ENCODE data around the gene OR2J3. TPM values are rescaled to one million over a fixed set of nuclear protein-coding genes. Genes with fewer than 3 reads are reported as not detected.

Gene OR2J3
- total RNA-seq (2016; rRNA removed; fragmentation: Illumina TruSeq; extraction: Trizol), result not detected in 2 replicates
- not detected in 2 replicates for total RNA-seq (2016; cell fraction: cytosol; rRNA removed; fragmentation: Illumina TruSeq; extraction: Trizol; ENCODE audit: low read depth)
- not detected in 2 replicates for total RNA-seq (2016; cell fraction: insoluble cytoplasmic fraction; rRNA removed; fragmentation: Illumina TruSeq; extraction: Trizol)
- total RNA-seq (2016; cell fraction: membrane; rRNA removed; fragmentation: Illumina TruSeq; extraction: Trizol), result not detected in 2 replicates
- total RNA-seq (2016; cell fraction: nucleus; rRNA removed; fragmentation: Illumina TruSeq; extraction: Trizol), result 0.31 and 0.34 TPM in 2 replicates
- 0.46 and 0.70 TPM in 2 replicates for polyA plus RNA-seq (2011; rRNA removed)
- 0.05 and 0.23 TPM in 2 replicates for polyA plus RNA-seq (2011; cell fraction: cytosol; rRNA removed)
- polyA plus RNA-seq (2011; cell fraction: nucleus; rRNA removed), result 2.4 and 2.5 TPM in 2 replicates
- polyA plus RNA-seq (2012), result 0.17 TPM in 1 of 2 replicates, not detected in the other
- not detected in 2 replicates for polyA plus RNA-seq (2016; cell fraction: cytosol; fragmentation: Illumina TruSeq; extraction: Trizol; ENCODE audit: low read depth)
- polyA plus RNA-seq (2016; cell fraction: insoluble cytoplasmic fraction; fragmentation: Illumina TruSeq; extraction: Trizol; ENCODE audit: low read depth), result not detected in 2 replicates
- polyA plus RNA-seq (2016; cell fraction: membrane; fragmentation: Illumina TruSeq; extraction: Trizol; ENCODE audit: low read depth), result not detected in 2 replicates
- polyA plus RNA-seq (2016; cell fraction: nucleus; fragmentation: Illumina TruSeq; extraction: Trizol; ENCODE audit: insufficient read depth, low read depth), result not detected in 2 replicates
- 13.5 TPM in 1 of 2 replicates, not detected in the other for polyA minus RNA-seq (2011; rRNA and poly(A)+ RNA removed; ENCODE audit: low replicate concordance)
- not detected in 2 replicates for polyA minus RNA-seq (2011; cell fraction: cytosol; rRNA and poly(A)+ RNA removed)
- 9.8 and 17.3 TPM in 2 replicates for polyA minus RNA-seq (2011; cell fraction: nucleus; rRNA and poly(A)+ RNA removed)
- Bru-seq, nascent RNA, result percentile 27 among the genes with signal in this experiment
- BruChase-seq, experiment 1, labeled RNA remaining after a 6-hour chase, result percentile 38 among the genes with signal in this experiment
- BruChase-seq, experiment 2, labeled RNA remaining after a 2-hour chase, result percentile 41 among the genes with signal in this experiment
- long read RNA-seq, experiment 1, result 0 reads
- long read RNA-seq, experiment 2, result 0 reads

- 0% methylated on average over 1 of the region's 1 CpG for WGBS (ENCODE audit: low lambda C conversion rate)
- no peak within 1 kb of the TSS for H3K9ac ChIP-seq (ENCODE audit: insufficient read depth, low read depth, low read length)
- DNase-seq (ENCODE audit: low spot score), result no peak
- no peaks in the 10 kb centered on the region for H3K79me2 ChIP-seq (ENCODE audit: insufficient read depth, low read length)
- no peak for FAIRE-seq
- H3K9me3 ChIP-seq (ENCODE audit: low read length), result no peaks in the 10 kb centered on the region
- in situ Hi-C loops (cut with HindIII; ENCODE audit: extremely low pct_ligation_motif_present, low pct_unique_long_range_greater_than_20kb), result no loop called here
- no peaks in the 10 kb centered on the region for H3K27me3 ChIP-seq (ENCODE audit: control insufficient read depth in 1 of 2, insufficient read depth in 2 of 2, low read length in 2 of 2)
- no peak for ATAC-seq
- no peak within 1 kb of the TSS for H2AFZ ChIP-seq (ENCODE audit: low read length)
- no TSS peak for BruUV-seq (replicated peaks)
- intact Hi-C loops (cut with micrococcal nuclease; ENCODE audit: unreplicated experiment), result no loop called here
- no peak within 1 kb of the TSS for H3K4me2 ChIP-seq (ENCODE audit: low read depth, low read length)
- H3K36me3 ChIP-seq (replicated peaks in 1 of 2; ENCODE audit: control insufficient read depth in 1 of 2, insufficient read depth in 2 of 2, low read length in 2 of 2), result no peaks in the 10 kb centered on the region
- no peak within 1 kb of the TSS for H3K27ac ChIP-seq (ENCODE audit: extremely low read length, insufficient read depth, low read length)
- no peak for TF ChIP-seq ZHX1 (CRISPR knock-in tag; IDR thresholded peaks at IDR 0.05; ENCODE audit: low read depth)
- no peak for TF ChIP-seq ZNF136 (CRISPR knock-in tag; IDR thresholded peaks at IDR 0.05; ENCODE audit: low read depth)
- TF ChIP-seq KDM5A (IDR thresholded peaks at IDR 0.05; ENCODE audit: borderline replicate concordance, low read length), result no peak
- TF ChIP-seq ZBTB10 (CRISPR knock-in tag; IDR thresholded peaks at IDR 0.05; ENCODE audit: borderline replicate concordance), result no peak
- TF ChIP-seq CEBPZ (IDR thresholded peaks at IDR 0.05; ENCODE audit: low read length), result no peak
- no peak for TF ChIP-seq ZNF740 (CRISPR knock-in tag; IDR thresholded peaks at IDR 0.05)
- CTCF ChIA-PET (ENCODE audit: low intra/inter-chr PET ratio, low total read pairs), result no interaction called here
- H3K4me1 ChIP-seq (ENCODE audit: insufficient read depth, low read length), result no peaks in the 10 kb centered on the region
- H3K4me3 ChIP-seq (replicated peaks in 1 of 3; ENCODE audit: insufficient read depth in 1 of 3, low read depth in 2 of 3, low read length in 3 of 3), result no peak within 1 kb of the TSS
- POLR2A ChIA-PET, result no interaction called here
- H4K20me1 ChIP-seq (ENCODE audit: insufficient read depth, low read length), result no peaks in the 10 kb centered on the region
These were observed at the start of gene OR2J3 for GRCh38 chr6:29107758-29108157. TSS of gene OR2J3 (plus strand) at chr6:29108058. CDS start at chr6:29111891, 3,833 bp downstream.

Measured in HepG2 (cell line).